Measurements from ENCODE around the gene PRAMEF5.
"Not testable (repeated sequence)": the region's sequence is repeated elsewhere in the genome, so short reads cannot be mapped to it uniquely, and the experiment has no call there.

DNA sequence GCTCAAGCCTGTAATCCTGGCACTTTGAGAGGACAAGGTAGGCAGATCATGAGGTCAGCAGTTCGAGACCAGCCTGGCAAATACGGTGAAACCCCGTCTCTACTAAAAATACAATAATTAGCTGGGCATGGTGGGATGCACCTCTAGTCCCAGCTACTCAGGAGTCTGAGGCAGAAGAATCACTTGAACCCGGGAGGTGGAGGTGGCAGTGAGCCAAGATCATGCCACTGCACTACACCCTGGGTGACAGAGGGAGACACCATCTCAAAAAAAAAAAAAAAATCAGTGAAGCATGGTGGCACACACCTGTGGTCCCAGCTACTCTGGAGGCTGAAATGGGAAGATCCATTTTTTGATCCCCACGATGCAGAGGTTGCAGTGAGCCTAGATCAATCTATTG lies 23.9 kb upstream of the PRAMEF5 start:
- TF ChIP-seq, protein P1, sequence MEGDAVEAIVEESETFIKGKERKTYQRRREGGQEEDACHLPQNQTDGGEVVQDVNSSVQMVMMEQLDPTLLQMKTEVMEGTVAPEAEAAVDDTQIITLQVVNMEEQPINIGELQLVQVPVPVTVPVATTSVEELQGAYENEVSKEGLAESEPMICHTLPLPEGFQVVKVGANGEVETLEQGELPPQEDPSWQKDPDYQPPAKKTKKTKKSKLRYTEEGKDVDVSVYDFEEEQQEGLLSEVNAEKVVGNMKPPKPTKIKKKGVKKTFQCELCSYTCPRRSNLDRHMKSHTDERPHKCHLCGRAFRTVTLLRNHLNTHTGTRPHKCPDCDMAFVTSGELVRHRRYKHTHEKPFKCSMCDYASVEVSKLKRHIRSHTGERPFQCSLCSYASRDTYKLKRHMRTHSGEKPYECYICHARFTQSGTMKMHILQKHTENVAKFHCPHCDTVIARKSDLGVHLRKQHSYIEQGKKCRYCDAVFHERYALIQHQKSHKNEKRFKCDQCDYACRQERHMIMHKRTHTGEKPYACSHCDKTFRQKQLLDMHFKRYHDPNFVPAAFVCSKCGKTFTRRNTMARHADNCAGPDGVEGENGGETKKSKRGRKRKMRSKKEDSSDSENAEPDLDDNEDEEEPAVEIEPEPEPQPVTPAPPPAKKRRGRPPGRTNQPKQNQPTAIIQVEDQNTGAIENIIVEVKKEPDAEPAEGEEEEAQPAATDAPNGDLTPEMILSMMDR (conservative IDR thresholded peaks at IDR 0.05 in 1 of 2, IDR thresholded peaks at IDR 0.05 in 1 of 2; ENCODE audit: low read depth in 1 of 2, low read length in 2 of 2) = not testable (repeated sequence)
- not testable (repeated sequence) for TF ChIP-seq EZH2 (IDR thresholded peaks at IDR 0.05; ENCODE audit: low read length, missing control alignments)
